NCI-H187 (cell line): ENCODE results near the gene LANCL3.

Experiments
- DNase-seq, 2 experiments: peaks; one replicate each; lab custom pipeline; 2025; lab: John Stamatoyannopoulos, UW

Gene LANCL3

GRCh38 chrX:37684426-37684825 is 113.0 kb downstream of the LANCL3 start:
- DNase-seq: no peak

GRCh38 chrX:37684973-37685372 is 113.5 kb downstream of the LANCL3 start:
- DNase-seq: no peak

GRCh38 chrX:37685381-37686359 is 114.2 kb downstream of the LANCL3 start, which contains the start of gene XK:
Gene XK (plus strand): TSS chrX:37685791. CDS start chrX:37685962, 171 bp downstream.
- peak in 1 of 2 experiments; percentile 19 for DNase-seq

- DNase-seq: no peak
These were observed 115.0 kb downstream of the LANCL3 start for GRCh38 chrX:37686369-37686995.

DNA sequence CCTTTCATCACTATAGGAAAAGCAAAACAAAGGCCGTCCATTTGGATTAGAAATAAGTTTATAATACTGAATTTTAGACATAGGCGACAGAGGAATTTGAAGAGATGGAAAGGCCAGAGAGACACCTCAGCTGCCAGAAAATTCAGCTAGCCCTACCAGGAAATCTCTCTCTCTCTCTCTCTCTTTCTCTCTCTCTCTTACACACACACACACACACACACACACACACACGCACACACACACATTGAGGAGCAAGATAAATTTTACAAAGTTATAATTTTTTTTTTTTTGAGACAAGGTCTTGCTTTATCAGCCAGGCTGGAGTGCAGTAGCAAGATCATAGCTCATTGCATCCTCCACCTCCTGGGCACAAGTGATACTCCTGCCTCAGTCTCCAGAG is 115.5 kb downstream of the LANCL3 start:
- no peak for DNase-seq

- DNase-seq: no peak
These were observed 118.7 kb downstream of the LANCL3 start for GRCh38 chrX:37690119-37690518.

- DNase-seq: no peak
These were observed 121.5 kb downstream of the LANCL3 start for GRCh38 chrX:37692918-37693317.

GRCh38 chrX:37697169-37697760 is 125.8 kb downstream of the LANCL3 start:
- no peak for DNase-seq

DNA sequence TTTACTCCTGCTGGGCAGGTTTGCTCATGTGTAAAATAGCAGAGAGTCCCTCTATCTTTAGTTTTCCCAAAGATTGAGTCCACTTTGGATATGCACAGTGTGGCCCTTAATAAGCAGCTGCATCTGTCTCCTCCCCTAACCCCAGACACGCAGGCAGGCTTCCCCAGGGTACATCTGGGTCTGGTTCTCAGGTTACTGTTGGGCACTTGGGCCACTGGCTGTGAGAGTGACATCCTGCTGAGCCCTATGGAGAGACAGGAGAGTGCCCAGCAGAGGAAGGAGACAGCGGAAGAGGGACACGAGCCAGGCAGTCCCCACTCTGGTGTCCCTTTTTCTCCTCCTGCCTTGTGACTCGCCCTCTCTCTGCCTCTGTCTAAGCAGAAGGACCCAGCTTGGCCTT is 130.1 kb downstream of the LANCL3 start:
- peak; percentile 2 to 12 for DNase-seq

DNA sequence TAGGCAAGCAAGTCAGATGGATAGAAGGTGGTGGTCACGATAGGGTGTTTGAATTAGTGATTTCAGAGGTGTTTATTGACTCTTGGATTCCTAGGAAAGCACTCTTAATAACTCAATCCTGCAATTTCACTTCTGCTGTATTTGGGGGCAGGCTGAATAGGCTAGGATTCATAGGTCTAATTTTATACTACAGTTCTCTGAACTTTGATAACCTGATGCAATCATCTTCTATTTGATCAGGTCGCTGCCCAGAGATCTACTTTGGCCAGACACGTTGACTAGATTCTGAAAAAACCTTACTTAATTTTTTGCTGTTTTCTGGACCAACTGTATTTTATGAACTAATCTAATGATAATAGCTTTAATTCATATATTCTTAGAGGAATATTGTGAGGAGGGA is 140.5 kb downstream of the LANCL3 start:
- no peak for DNase-seq

DNA sequence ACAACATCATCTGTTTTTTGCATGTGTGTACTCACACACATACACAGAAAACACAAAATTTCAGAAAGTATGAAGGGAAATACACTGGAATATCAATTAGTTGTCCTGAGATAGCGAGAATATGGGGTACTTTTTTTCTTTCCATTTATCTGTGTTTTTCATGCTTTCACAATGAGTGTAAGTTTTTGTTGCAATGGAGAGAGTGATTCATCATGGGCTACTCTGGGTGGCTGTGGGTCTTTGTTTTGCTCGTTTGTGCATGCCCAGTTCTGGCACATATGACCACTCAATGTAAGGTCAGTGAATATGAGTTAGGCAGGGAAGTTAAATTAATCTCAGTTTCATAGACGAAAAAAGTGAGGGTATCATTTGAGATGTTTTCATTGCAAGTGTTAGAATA is 141.0 kb downstream of the LANCL3 start:
- no peak for DNase-seq

DNA sequence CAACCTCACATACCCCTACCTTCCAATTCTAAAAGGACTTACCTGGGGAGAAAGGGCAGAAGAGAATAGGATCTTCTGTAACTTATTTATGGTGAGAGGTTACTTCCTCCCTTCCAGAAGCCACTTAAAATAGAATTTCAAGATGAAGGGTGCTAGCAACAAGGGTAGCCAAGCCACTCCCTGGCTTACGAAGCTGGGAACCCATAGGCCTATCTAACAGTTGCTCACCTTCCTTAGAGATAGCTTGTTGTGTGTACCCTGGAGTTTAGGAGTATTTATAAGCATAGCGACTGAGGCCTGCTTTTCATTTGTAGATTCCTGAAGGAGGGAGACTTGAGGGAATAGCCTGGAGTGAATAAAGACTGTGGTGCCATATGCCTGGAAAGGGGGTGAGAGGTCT is 143.0 kb downstream of the LANCL3 start:
- DNase-seq: no peak

- no peak for DNase-seq
These were observed 145.1 kb downstream of the LANCL3 start for GRCh38 chrX:37716602-37717001.

GRCh38 chrX:37717708-37718107 is 146.2 kb downstream of the LANCL3 start:
- no peak for DNase-seq

DNA sequence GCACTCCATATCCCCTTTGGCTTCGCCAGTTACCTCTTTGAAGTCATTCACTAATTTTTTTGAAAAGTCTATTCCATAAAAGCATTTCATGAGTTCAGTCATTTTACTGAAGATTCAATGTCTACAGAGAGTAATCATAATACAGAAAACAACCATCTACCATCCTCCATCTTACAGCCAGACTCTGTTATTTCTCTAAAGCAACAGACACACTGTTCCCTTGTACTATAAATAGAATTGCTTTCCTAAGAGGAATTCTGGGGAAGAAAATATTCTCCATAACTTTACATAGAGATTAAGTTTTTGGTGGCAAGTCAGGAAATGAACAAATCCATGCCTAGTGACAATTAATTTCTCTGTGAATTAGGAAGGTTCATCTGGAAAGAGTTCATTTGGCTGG is 151.1 kb downstream of the LANCL3 start:
- no peak for DNase-seq

DNA sequence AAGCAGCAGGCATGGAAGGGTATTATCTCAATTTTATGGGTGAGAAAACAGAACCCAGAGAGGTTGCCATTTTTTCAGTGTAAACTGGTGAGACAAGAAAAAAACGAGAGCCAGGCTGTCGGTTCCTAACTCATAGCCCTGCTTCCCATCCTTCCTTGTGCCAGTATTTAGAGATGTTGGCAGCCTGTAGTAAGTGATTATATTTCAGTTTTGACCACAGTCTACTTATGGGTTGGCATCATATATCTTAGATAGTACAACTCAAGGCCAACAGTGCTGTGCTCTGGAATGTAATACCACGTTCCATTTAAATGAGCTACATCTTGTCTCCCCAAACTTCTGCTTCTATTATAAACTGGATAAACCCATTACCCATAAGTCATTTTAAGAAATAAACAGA is 154.9 kb downstream of the LANCL3 start:
- DNase-seq: no peak
